HCT116 (cell line): ENCODE data around the gene DPP10. TPM values are rescaled to one million over a fixed set of nuclear protein-coding genes. Genes with fewer than 3 reads are reported as not detected.

ENCODE experiments used
- ATAC-seq: fragments of 200-7000 bp; cut with Tn5 transposase; 2 replicates; pipeline ENCODE4 v1.9.1; 2020; ENCODE audit warnings: mild to moderate bottlenecking, moderate library complexity
- BruUV-seq: library from RNA; stranded (reverse); fragments of 400-500 nt; replicated peaks from 2 replicates; lab custom pipeline; 2021; lab: Mats Ljungman, UMichigan
- CTCF ChIA-PET: fragments of 300-600 bp; sonication (Branson Sonifier 250); formaldehyde crosslinking; loops from one replicate; lab custom pipeline; 2021; ENCODE audit warnings: antibody characterized with exemption; lab: Charles Lee
- POLR2A ChIA-PET: fragments of 300-600, 350-600 bp; sonication (Branson Sonifier 250); formaldehyde crosslinking; loops from one replicate; lab custom pipeline; 2021; ENCODE audit warnings: antibody characterized with exemption; lab: Charles Lee
- RAD21 ChIA-PET, 2 experiments: fragments of 300-600 bp; sonication (Branson Sonifier 250); formaldehyde crosslinking; loops; one replicate each; lab custom pipeline; 2023; ENCODE audit warnings: low total read pairs in 2 of 2; ENCODE audit not compliant: uncharacterized antibody in 2 of 2, unreplicated experiment in 2 of 2, low non-redundant PET in 1 of 2; lab: Charles Lee
- DNase-seq: peaks from one replicate; pipeline ENCODE4 v3.0.0-alpha.2; 2010; ENCODE audit warnings: low read depth, low spot score
- H2AFZ ChIP-seq: fragments of 200-600 bp; shearing (Covaris generic), sonication (generic); 2 replicates; pipeline ENCODE4 v1.6.1; 2017; ENCODE audit warnings: low read depth, mixed run types, mixed read lengths, antibody characterized with exemption, low read length; ENCODE audit not compliant: poor library complexity, severe bottlenecking
- H3K27ac ChIP-seq: 2 replicates; pipeline ENCODE4 v1.5.1; 2012; ENCODE audit warnings: low read depth, low read length
- H3K27me3 ChIP-seq: fragments of 200-600 bp; sonication (generic); 2 replicates; pipeline ENCODE4 v1.6.1; 2016; ENCODE audit warnings: mixed run types, low read length, mixed read lengths; ENCODE audit not compliant: insufficient read depth
- H3K36me3 ChIP-seq, 2 experiments: fragments of 200-500 bp in 1 of 2; fragments of 200-600 bp in 1 of 2; sonication (Bioruptor generic) in 1 of 2; sonication (generic) in 1 of 2; 2 replicates each; pipeline versions ENCODE4 v1.5.1 to v1.6.1; 2014 to 2016; ENCODE audit warnings: low read length in 2 of 2, inconsistent platforms in 1 of 2, mixed read lengths in 1 of 2, mixed run types in 1 of 2; ENCODE audit not compliant: insufficient read depth in 2 of 2, control insufficient read depth in 1 of 2
- H3K4me1 ChIP-seq, 2 experiments: fragments of 200-600 bp in 1 of 2; sonication (generic) in 1 of 2; 2 replicates each; pipeline versions ENCODE4 v1.5.1 to v1.6.1; 2012 to 2017; ENCODE audit warnings: low read length in 2 of 2, inconsistent platforms in 1 of 2, mild to moderate bottlenecking in 1 of 2, mixed read lengths in 1 of 2, mixed run types in 1 of 2, moderate library complexity in 1 of 2; ENCODE audit not compliant: insufficient read depth in 2 of 2, control insufficient read depth in 1 of 2
- H3K4me2 ChIP-seq: fragments of 200-600 bp; sonication (generic); 2 replicates; pipeline ENCODE4 v1.6.1; 2017; ENCODE audit warnings: mixed run types, low read length, mixed read lengths
- H3K4me3 ChIP-seq, 2 experiments: fragments of 200-600 bp in 1 of 2; sonication (generic) in 1 of 2; replicated peaks in 1 of 2; 2 replicates each; pipeline ENCODE4 v1.5.1; 2011 to 2016; ENCODE audit warnings: low read length in 2 of 2, control low read depth in 1 of 2, low read depth in 1 of 2, mild to moderate bottlenecking in 1 of 2, mixed read lengths in 1 of 2, mixed run types in 1 of 2
- H3K79me2 ChIP-seq: fragments of 200-600 bp; sonication (generic); 2 replicates; pipeline ENCODE4 v1.6.1; 2017; ENCODE audit warnings: mild to moderate bottlenecking, mixed run types, low read length, moderate library complexity, mixed read lengths; ENCODE audit not compliant: insufficient read depth
- H3K9ac ChIP-seq: fragments of 200-600 bp; sonication (generic); 2 replicates; pipeline ENCODE4 v1.6.1; 2016; ENCODE audit warnings: low read length, mixed read lengths
- H3K9me2 ChIP-seq: fragments of 200-600 bp; sonication (generic), shearing (Covaris generic); 2 replicates; pipeline ENCODE4 v1.6.1; 2017; ENCODE audit warnings: mixed run types, mild to moderate bottlenecking, moderate library complexity; ENCODE audit not compliant: insufficient read depth
- H3K9me3 ChIP-seq, 2 experiments: fragments of 200-500 bp in 1 of 2; fragments of 200-600 bp in 1 of 2; sonication (Bioruptor generic) in 1 of 2; sonication (generic) in 1 of 2; 2 replicates each; pipeline ENCODE4 v1.6.1; 2014 to 2017; ENCODE audit warnings: low read length in 2 of 2, mixed read lengths in 2 of 2, inconsistent platforms in 1 of 2, low read depth in 1 of 2, mild to moderate bottlenecking in 1 of 2, mixed run types in 1 of 2, moderate library complexity in 1 of 2; ENCODE audit not compliant: control insufficient read depth in 1 of 2, insufficient read depth in 1 of 2
- H4K20me1 ChIP-seq: fragments of 200-600 bp; sonication (generic), shearing (Covaris generic); 2 replicates; pipeline ENCODE4 v1.6.1; 2017; ENCODE audit warnings: mixed run types, mild to moderate bottlenecking, moderate library complexity; ENCODE audit not compliant: insufficient read depth
- ELF1 ChIP-seq: IDR thresholded peaks from 2 replicates; pipeline ENCODE4 v1.6.1; 2012; ENCODE audit warnings: low read depth, borderline replicate concordance
- FOSL1 ChIP-seq: IDR thresholded peaks from 2 replicates; pipeline ENCODE4 v1.6.1; 2012; ENCODE audit warnings: low read depth
- JUND ChIP-seq: IDR thresholded peaks from 2 replicates; pipeline ENCODE4 v1.6.1; 2012
- SIN3A ChIP-seq: IDR thresholded peaks from 2 replicates; pipeline ENCODE4 v1.6.1; 2012; ENCODE audit warnings: low read depth
- SP1 ChIP-seq: IDR thresholded peaks from 2 replicates; pipeline ENCODE4 v1.6.1; 2012; ENCODE audit warnings: low read depth
- SRF ChIP-seq: IDR thresholded peaks from 2 replicates; pipeline ENCODE4 v1.6.1; 2012; ENCODE audit warnings: low read depth
- ZFX ChIP-seq: fragments of 450-650 bp; IDR thresholded peaks from 2 replicates; pipeline ENCODE4 v1.6.1; 2017
- intact Hi-C: fragments of 100-400 bp; cut with micrococcal nuclease; formaldehyde crosslinking; loops from 2 replicates; pipeline ENCODE4 v1.10.0; 2022
- total RNA-seq: library from RNA; stranded (reverse); gene quantifications from one replicate; pipeline ENCODE4 v1.2.1, GENCODE V29; 2021; ENCODE audit not compliant: unreplicated experiment
- TF ChIP-seq, protein P1 (sequence below): IDR thresholded peaks from 2 replicates; pipeline ENCODE4 v1.6.1; 2012
- TF ChIP-seq, protein P2 (sequence below): IDR thresholded peaks from 2 replicates; pipeline ENCODE4 v1.6.1; 2012; ENCODE audit warnings: low read depth
- TF ChIP-seq, protein P3 (sequence below): IDR thresholded peaks from 2 replicates; pipeline ENCODE4 v1.6.1; 2011; ENCODE audit warnings: mild to moderate bottlenecking, low read length, moderate library complexity; ENCODE audit not compliant: insufficient replicate concordance; ENCODE audit errors: extremely low read depth

DPP10 gene
- total RNA-seq, 1 experiment from 2014 or later, result not detected

DNA sequence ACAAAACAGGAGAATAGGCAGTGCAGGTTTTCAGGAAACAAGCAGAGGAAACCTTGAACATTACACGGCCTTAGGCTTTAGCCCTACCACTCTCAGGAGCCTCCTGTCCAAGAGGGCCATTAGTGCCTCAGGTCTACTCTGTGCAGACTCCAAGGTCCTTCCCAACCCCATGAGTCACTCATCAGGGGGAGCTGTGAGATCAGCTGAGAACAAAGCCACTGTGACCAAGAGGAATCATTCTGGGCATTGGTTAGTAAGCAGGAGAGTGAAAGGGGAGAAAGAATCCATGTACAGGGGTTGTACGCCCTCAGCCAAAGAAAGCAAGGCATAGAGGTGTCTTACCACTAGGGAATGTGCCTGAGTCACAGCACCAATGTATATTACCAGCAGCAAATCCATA lies 680.3 kb downstream of the DPP10 start:
- Histone ChIP-seq H3K9me3 (peaks cover 6 to 16% of the 10 kb centered on the region in 2 experiments; a peak in 2 of 4 replicates), H3K36me3 (no peaks in the 10 kb centered on the region), H3K9me2 (no peaks in the 10 kb centered on the region), H3K9ac (no peak overlapping the region), H4K20me1 (no peaks in the 10 kb centered on the region), H3K27me3 (no peaks in the 10 kb centered on the region), H3K4me2 (no peak overlapping the region), H3K4me1 (no peaks in the 10 kb centered on the region), H3K79me2 (no peaks in the 10 kb centered on the region), H3K4me3 (no peak overlapping the region), H2AFZ (no peak overlapping the region), H3K27ac (no peak overlapping the region)
- ChIA-PET CTCF (no interaction called here), POLR2A (no interaction called here), RAD21 (no interaction called here)
- intact Hi-C loops, result no loop called here
- TF ChIP-seq FOSL1, result no peak
- TF ChIP-seq, protein P1, sequence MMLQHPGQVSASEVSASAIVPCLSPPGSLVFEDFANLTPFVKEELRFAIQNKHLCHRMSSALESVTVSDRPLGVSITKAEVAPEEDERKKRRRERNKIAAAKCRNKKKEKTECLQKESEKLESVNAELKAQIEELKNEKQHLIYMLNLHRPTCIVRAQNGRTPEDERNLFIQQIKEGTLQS, result no peak
- ATAC-seq, result no peak
- no peak for DNase-seq
- no TSS peak for BruUV-seq

DNA sequence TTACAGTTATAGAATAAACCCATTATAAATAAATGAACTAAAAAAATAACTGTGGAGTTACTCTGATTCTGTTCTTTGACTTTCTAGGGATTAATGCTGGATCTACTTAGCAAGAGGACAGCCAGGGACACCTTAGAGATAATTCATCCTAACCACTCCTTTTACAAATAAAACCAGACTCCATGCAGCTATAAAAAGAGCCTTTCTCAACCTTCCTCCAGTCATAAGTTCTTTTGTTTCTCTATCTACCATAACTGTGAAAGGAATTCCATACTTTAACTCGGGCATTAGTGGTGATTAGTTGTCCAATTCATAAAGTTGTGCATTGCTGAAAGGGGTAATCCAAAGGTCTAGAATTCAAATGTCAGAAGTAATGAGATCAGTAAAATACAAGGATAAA lies 682.4 kb downstream of the DPP10 start:
- Histone ChIP-seq H3K4me2 (no peak overlapping the region), H3K4me1 (no peaks in the 10 kb centered on the region)
- ATAC-seq, result no peak
- TF ChIP-seq, protein P1, result no peak
- TF ChIP-seq SRF (no peak), JUND (no peak), SIN3A (no peak), SP1 (no peak), ELF1 (no peak), ZFX (no peak)
- TF ChIP-seq, protein P2, sequence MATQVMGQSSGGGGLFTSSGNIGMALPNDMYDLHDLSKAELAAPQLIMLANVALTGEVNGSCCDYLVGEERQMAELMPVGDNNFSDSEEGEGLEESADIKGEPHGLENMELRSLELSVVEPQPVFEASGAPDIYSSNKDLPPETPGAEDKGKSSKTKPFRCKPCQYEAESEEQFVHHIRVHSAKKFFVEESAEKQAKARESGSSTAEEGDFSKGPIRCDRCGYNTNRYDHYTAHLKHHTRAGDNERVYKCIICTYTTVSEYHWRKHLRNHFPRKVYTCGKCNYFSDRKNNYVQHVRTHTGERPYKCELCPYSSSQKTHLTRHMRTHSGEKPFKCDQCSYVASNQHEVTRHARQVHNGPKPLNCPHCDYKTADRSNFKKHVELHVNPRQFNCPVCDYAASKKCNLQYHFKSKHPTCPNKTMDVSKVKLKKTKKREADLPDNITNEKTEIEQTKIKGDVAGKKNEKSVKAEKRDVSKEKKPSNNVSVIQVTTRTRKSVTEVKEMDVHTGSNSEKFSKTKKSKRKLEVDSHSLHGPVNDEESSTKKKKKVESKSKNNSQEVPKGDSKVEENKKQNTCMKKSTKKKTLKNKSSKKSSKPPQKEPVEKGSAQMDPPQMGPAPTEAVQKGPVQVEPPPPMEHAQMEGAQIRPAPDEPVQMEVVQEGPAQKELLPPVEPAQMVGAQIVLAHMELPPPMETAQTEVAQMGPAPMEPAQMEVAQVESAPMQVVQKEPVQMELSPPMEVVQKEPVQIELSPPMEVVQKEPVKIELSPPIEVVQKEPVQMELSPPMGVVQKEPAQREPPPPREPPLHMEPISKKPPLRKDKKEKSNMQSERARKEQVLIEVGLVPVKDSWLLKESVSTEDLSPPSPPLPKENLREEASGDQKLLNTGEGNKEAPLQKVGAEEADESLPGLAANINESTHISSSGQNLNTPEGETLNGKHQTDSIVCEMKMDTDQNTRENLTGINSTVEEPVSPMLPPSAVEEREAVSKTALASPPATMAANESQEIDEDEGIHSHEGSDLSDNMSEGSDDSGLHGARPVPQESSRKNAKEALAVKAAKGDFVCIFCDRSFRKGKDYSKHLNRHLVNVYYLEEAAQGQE, result no peak
- TF ChIP-seq, protein P3, sequence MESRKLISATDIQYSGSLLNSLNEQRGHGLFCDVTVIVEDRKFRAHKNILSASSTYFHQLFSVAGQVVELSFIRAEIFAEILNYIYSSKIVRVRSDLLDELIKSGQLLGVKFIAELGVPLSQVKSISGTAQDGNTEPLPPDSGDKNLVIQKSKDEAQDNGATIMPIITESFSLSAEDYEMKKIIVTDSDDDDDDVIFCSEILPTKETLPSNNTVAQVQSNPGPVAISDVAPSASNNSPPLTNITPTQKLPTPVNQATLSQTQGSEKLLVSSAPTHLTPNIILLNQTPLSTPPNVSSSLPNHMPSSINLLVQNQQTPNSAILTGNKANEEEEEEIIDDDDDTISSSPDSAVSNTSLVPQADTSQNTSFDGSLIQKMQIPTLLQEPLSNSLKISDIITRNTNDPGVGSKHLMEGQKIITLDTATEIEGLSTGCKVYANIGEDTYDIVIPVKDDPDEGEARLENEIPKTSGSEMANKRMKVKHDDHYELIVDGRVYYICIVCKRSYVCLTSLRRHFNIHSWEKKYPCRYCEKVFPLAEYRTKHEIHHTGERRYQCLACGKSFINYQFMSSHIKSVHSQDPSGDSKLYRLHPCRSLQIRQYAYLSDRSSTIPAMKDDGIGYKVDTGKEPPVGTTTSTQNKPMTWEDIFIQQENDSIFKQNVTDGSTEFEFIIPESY, result no peak
- TF ChIP-seq, all 23 proteins: peak for 0
- peaks cover 4 to 14% of the 10 kb centered on the region in 2 experiments; a peak in 2 of 4 replicates for H3K9me3 ChIP-seq
- intact Hi-C loops, result no loop called here
- no peak overlapping the region for H3K4me3 ChIP-seq
- no peak overlapping the region for H3K9ac ChIP-seq
- H2AFZ ChIP-seq, result no peak overlapping the region
- POLR2A ChIA-PET, result no interaction called here
- CTCF ChIA-PET, result no interaction called here
- RAD21 ChIA-PET, result no interaction called here
- no peaks in the 10 kb centered on the region for H3K27me3 ChIP-seq
- DNase-seq, result no peak
- H3K79me2 ChIP-seq, result no peaks in the 10 kb centered on the region
- H3K9me2 ChIP-seq, result no peaks in the 10 kb centered on the region
- BruUV-seq, result no TSS peak
- H3K27ac ChIP-seq, result no peak overlapping the region
- H3K36me3 ChIP-seq, result no peaks in the 10 kb centered on the region
- H4K20me1 ChIP-seq, result no peaks in the 10 kb centered on the region
